ENCODE results near the gene FBXO21.

DNA sequence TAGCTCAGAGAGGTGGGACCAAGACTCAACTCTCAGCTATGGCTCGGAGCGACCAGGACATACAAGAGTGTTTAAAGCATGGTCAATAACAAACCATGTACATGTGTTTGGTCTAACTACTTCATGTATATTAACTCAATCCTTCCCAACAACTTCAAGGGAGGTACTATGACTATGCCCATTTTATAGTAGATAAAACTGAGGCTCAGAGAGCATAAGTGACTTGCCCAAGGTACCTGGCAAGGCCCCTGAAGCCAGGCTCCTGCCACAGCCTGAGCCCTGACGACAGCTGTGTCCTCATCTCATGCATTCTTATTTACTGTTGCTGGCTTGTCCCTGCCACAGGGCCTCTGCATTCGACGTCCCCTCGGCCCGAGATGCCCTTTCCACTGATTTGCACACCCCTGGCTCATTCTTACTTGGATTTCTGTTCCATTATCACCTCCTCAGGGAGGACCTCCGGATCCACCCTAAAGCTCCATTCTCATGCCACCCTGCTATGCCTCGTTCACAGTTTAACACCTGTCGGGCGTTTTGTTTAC is 93.7 kb downstream of the FBXO21 start:
- TF ChIP-seq, protein P1, sequence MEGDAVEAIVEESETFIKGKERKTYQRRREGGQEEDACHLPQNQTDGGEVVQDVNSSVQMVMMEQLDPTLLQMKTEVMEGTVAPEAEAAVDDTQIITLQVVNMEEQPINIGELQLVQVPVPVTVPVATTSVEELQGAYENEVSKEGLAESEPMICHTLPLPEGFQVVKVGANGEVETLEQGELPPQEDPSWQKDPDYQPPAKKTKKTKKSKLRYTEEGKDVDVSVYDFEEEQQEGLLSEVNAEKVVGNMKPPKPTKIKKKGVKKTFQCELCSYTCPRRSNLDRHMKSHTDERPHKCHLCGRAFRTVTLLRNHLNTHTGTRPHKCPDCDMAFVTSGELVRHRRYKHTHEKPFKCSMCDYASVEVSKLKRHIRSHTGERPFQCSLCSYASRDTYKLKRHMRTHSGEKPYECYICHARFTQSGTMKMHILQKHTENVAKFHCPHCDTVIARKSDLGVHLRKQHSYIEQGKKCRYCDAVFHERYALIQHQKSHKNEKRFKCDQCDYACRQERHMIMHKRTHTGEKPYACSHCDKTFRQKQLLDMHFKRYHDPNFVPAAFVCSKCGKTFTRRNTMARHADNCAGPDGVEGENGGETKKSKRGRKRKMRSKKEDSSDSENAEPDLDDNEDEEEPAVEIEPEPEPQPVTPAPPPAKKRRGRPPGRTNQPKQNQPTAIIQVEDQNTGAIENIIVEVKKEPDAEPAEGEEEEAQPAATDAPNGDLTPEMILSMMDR (IDR thresholded peaks at IDR 0.05; ENCODE audit: insufficient read depth, low read length, poor library complexity, severe bottlenecking): no peak
- no peak for TF ChIP-seq EZH2phosphoT487 (conservative IDR thresholded peaks at IDR 0.05; ENCODE audit: low read length)
